Measurements from ENCODE around the gene MAD2L2.

MAD2L2 gene

DNA sequence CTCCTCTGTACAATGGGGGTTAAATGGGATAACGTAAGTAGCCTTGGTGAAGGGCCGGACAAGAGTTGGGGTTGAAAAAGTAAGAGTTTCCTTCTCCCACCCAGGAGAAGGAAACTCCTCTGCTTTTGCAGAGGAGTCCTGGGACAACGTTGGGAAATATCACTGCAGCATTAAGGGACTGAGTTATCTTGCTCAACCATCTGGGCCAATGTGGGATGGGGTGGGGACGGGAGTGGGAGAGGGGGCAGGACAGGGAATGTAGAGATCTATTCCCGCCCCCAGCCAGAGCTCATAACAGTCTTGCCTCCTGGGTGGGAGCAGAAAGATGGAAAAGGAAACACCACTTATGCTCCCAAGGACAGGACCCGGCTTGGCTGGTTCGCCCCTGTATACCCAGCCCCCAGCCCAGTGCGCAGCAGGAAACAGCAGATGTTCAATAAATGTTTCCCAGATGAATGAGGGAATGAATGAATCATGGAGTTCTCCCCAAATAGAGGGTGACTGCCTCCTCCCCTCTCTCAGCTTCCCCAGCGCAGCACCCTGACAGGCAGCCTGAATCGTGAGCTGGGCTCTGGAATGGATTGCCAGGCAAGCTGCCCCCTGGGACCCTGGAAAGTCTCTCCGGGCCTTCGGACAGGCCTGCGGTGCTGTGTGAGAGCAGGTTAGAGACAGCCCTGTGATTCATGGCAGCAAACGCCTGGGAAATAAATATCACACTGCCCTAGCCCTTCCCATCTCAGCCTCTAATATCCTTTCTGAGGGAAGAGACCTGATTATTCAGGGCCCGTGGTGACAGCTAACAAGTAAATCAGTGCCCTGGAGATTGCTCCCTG is 51.5 kb downstream of the MAD2L2 start:
- no peak for DNase-seq (ENCODE audit: low spot score)

DNA sequence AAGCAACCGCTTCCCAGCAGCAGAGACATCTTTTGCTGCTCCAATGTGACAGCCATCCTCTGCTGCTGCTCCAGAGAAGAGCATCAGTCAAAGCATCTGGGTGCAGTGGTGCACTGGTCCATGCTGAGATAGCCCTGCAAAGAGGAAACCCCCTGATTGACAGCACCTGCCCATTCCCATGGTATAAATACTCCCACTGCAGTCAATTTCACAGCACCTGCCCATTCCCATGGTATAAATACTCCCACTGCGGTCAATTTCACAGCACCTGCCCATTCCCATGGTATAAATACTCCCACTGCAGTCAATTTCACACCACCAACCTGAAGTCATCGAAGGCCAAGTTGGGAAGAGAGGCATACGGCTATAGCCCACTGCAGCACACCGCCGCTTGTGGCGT is 52.2 kb downstream of the MAD2L2 start:
- DNase-seq (ENCODE audit: low spot score) = no peak

DNA sequence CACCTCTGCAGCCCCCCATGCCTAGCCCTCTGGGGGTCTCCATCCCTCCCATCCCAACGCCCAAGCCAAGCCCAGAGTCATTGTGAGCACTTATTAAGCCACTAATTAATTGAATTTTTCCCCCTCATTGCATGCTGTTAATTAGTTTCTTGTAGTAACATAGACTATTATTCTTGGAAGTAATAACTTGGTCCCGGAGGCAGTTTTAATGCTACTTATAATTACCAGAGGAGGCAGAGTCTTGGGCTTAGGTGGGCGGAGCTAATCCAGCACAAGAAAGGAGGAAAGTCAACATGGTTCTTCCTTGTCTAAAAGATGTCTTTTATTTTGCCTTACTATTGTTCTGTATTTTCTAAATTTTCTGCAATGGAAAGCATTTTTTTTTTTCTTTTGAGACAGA is 54.4 kb downstream of the MAD2L2 start:
- no peak for DNase-seq (ENCODE audit: low spot score)

Measured in LoVo (cell line).